ENCODE results near the gene HLA-DRA. TPM values are rescaled to one million over a fixed set of nuclear protein-coding genes. Genes with fewer than 3 reads are reported as not detected.

The HLA-DRA gene
- total and polyA plus RNA-seq, 2 experiments from 2014 or later = 0.64 to 1.3 TPM

- Histone ChIP-seq H3K27ac (no peak overlapping the region), H3K27me3 (peaks cover 8% of the 10 kb centered on the region), H3K4me1 (ENCODE audit: insufficient read depth) (no peaks in the 10 kb centered on the region), H3K36me3 (replicated peaks; ENCODE audit: insufficient read depth, low read depth) (no peaks in the 10 kb centered on the region), H3K79me2 (no peaks in the 10 kb centered on the region), H2AFZ (no peak overlapping the region), H3K4me3 (no peak overlapping the region), H3K4me2 (no peak overlapping the region), H4K20me1 (ENCODE audit: insufficient read depth, poor library complexity, severe bottlenecking) (no peaks in the 10 kb centered on the region), H3K9me2 (replicated peaks; ENCODE audit: insufficient read depth) (no peaks in the 10 kb centered on the region), H3K9me3 (ENCODE audit: low read depth) (no peaks in the 10 kb centered on the region)
- TF ChIP-seq EZH2 (IDR thresholded peaks at IDR 0.05; ENCODE audit: borderline replicate concordance) (no peak), EZH2phosphoT487 (IDR thresholded peaks at IDR 0.05; ENCODE audit: low read depth, severe bottlenecking, unreplicated experiment) (no peak), CTCF (IDR thresholded peaks at IDR 0.05; ENCODE audit: poor library complexity) (no peak)
- WGBS (ENCODE audit: low lambda C conversion rate, missing lambda C conversion rate) = 82% methylated on average over 8 of the region's 8 CpGs
- DNase-seq (ENCODE audit: low spot score) = no peak
These were observed 36.9 kb upstream of the HLA-DRA start for GRCh38 chr6:32402812-32403211.

- H4K20me1 ChIP-seq (ENCODE audit: insufficient read depth, poor library complexity, severe bottlenecking) = no peaks in the 10 kb centered on the region
- H3K9me2 ChIP-seq (replicated peaks; ENCODE audit: insufficient read depth) = no peaks in the 10 kb centered on the region
- no peaks in the 10 kb centered on the region for H3K79me2 ChIP-seq
- TF ChIP-seq CTCF (IDR thresholded peaks at IDR 0.05; ENCODE audit: poor library complexity) = no peak
- H3K9me3 ChIP-seq (ENCODE audit: low read depth) = no peaks in the 10 kb centered on the region
- H3K27ac ChIP-seq = no peak overlapping the region
- H3K4me1 ChIP-seq (ENCODE audit: insufficient read depth) = no peaks in the 10 kb centered on the region
- no peak overlapping the region for H3K4me3 ChIP-seq
- DNase-seq (ENCODE audit: low spot score) = no peak
- WGBS (ENCODE audit: low lambda C conversion rate, missing lambda C conversion rate) = 33% methylated on average over 1 of the region's 1 CpG
- no peak overlapping the region for H3K4me2 ChIP-seq
- H2AFZ ChIP-seq = no peak overlapping the region
- no peaks in the 10 kb centered on the region for H3K36me3 ChIP-seq (replicated peaks; ENCODE audit: insufficient read depth, low read depth)
- peaks cover 8% of the 10 kb centered on the region for H3K27me3 ChIP-seq
These were observed 34.0 kb upstream of the HLA-DRA start for GRCh38 chr6:32405656-32406055.

- WGBS (ENCODE audit: low lambda C conversion rate, missing lambda C conversion rate) = 84% methylated on average over 9 of the region's 9 CpGs
- no peak for DNase-seq (ENCODE audit: low spot score)
- H3K9me3 ChIP-seq (ENCODE audit: low read depth) = no peaks in the 10 kb centered on the region
- no peaks in the 10 kb centered on the region for H3K36me3 ChIP-seq (replicated peaks; ENCODE audit: insufficient read depth, low read depth)
- no peak overlapping the region for H3K4me2 ChIP-seq
- H3K79me2 ChIP-seq = no peaks in the 10 kb centered on the region
- no peak overlapping the region for H3K4me3 ChIP-seq
- TF ChIP-seq EZH2 (IDR thresholded peaks at IDR 0.05; ENCODE audit: borderline replicate concordance) = no peak
- no peak for TF ChIP-seq CTCF (IDR thresholded peaks at IDR 0.05; ENCODE audit: poor library complexity)
- TF ChIP-seq EZH2phosphoT487 (IDR thresholded peaks at IDR 0.05; ENCODE audit: low read depth, severe bottlenecking, unreplicated experiment) = no peak
- peaks cover 2% of the 10 kb centered on the region for H3K4me1 ChIP-seq (ENCODE audit: insufficient read depth)
- H2AFZ ChIP-seq = no peak overlapping the region
- H4K20me1 ChIP-seq (ENCODE audit: insufficient read depth, poor library complexity, severe bottlenecking) = no peaks in the 10 kb centered on the region
- H3K27ac ChIP-seq = no peak overlapping the region
- peaks cover 8% of the 10 kb centered on the region for H3K27me3 ChIP-seq
- H3K9me2 ChIP-seq (replicated peaks; ENCODE audit: insufficient read depth) = no peaks in the 10 kb centered on the region
These were observed 33.5 kb upstream of the HLA-DRA start for GRCh38 chr6:32406197-32406596.

GRCh38 chr6:32406857-32407256, 32.8 kb upstream of the HLA-DRA start, which contains the start of gene BTNL2:
TSS of gene BTNL2 (minus strand) at chr6:32407181. CDS start at chr6:32407123, 58 bp downstream.
- Histone ChIP-seq H3K4me2 (no peak within 1 kb of the TSS), H3K27me3 (peaks cover 8% of the 10 kb centered on the region), H3K9me2 (replicated peaks; ENCODE audit: insufficient read depth) (no peaks in the 10 kb centered on the region), H3K27ac (peak within 1 kb of the TSS; percentile 53), H3K9me3 (ENCODE audit: low read depth) (no peaks in the 10 kb centered on the region), H3K4me1 (ENCODE audit: insufficient read depth) (peaks cover 8% of the 10 kb centered on the region), H3K36me3 (replicated peaks; ENCODE audit: insufficient read depth, low read depth) (no peaks in the 10 kb centered on the region), H2AFZ (no peak within 1 kb of the TSS), H3K79me2 (no peaks in the 10 kb centered on the region), H4K20me1 (ENCODE audit: insufficient read depth, poor library complexity, severe bottlenecking) (no peaks in the 10 kb centered on the region), H3K4me3 (no peak within 1 kb of the TSS)
- TF ChIP-seq EZH2 (IDR thresholded peaks at IDR 0.05; ENCODE audit: borderline replicate concordance) (no peak), EZH2phosphoT487 (IDR thresholded peaks at IDR 0.05; ENCODE audit: low read depth, severe bottlenecking, unreplicated experiment) (no peak), CTCF (IDR thresholded peaks at IDR 0.05; ENCODE audit: poor library complexity) (no peak)
- peak; percentile 36 for DNase-seq (ENCODE audit: low spot score)
- 80% methylated on average over 4 of the region's 4 CpGs for WGBS (ENCODE audit: low lambda C conversion rate, missing lambda C conversion rate)

All from hepatocyte (in vitro differentiated cells).